GM23338 (cell line): ENCODE measurements around the gene PSIP1.

Source experiments
- CREB1 ChIP-seq: fragments of 250-450 bp; sonication (Bioruptor Pico); IDR thresholded peaks from 2 replicates; pipeline ENCODE4 v1.5.0; 2020; ENCODE audit warnings: low read depth, mild to moderate bottlenecking, moderate library complexity
- CTCF ChIP-seq, 2 experiments: fragments of 200-600 bp in 1 of 2; sonication (generic) in 1 of 2; conservative IDR thresholded peaks; 2 replicates each; pipeline versions ENCODE4 v1.5.1 to v1.6.1; 2016 to 2017; ENCODE audit warnings: antibody characterized with exemption in 2 of 2, low read depth in 2 of 2, mild to moderate bottlenecking in 2 of 2, moderate library complexity in 1 of 2
- EZH2 ChIP-seq: fragments of 200-600 bp; sonication (generic); IDR thresholded peaks from one replicate; pipeline ENCODE4 v1.8.0; 2017; ENCODE audit warnings: antibody characterized with exemption, mild to moderate bottlenecking, low read depth; ENCODE audit not compliant: unreplicated experiment
- EZH2phosphoT487 ChIP-seq: fragments of 200-600 bp; sonication (generic); IDR thresholded peaks from one replicate; pipeline ENCODE4 v1.8.1; 2018; ENCODE audit warnings: antibody characterized with exemption; ENCODE audit not compliant: unreplicated experiment
- JUNB ChIP-seq: IDR thresholded peaks from one replicate; pipeline ENCODE4 v1.6.1; 2016; ENCODE audit warnings: antibody characterized with exemption; ENCODE audit not compliant: unreplicated experiment
- NANOG ChIP-seq: IDR thresholded peaks from 2 replicates; pipeline ENCODE4 v1.6.1; 2016; ENCODE audit warnings: antibody characterized with exemption, borderline replicate concordance
- POLR2AphosphoS5 ChIP-seq: IDR thresholded peaks from 2 replicates; pipeline ENCODE4 v1.6.1; 2016; ENCODE audit warnings: antibody characterized with exemption, low read depth
- REST ChIP-seq: IDR thresholded peaks from one replicate; pipeline ENCODE4 v1.6.1; 2018; ENCODE audit warnings: antibody characterized with exemption; ENCODE audit not compliant: unreplicated experiment
- STAT1 ChIP-seq: IDR thresholded peaks from one replicate; pipeline ENCODE4 v1.6.1; 2016; ENCODE audit warnings: antibody characterized with exemption; ENCODE audit not compliant: unreplicated experiment
- ZNF462 ChIP-seq: fragments of 250-450 bp; sonication (Bioruptor Pico); IDR thresholded peaks from 2 replicates; pipeline ENCODE4 v1.5.0; 2020; ENCODE audit warnings: mild to moderate bottlenecking, moderate library complexity
- TF ChIP-seq, protein P1 (sequence below): IDR thresholded peaks from 2 replicates; pipeline ENCODE4 v1.6.1; 2016; ENCODE audit warnings: antibody characterized with exemption

- TF ChIP-seq CTCF (conservative IDR thresholded peaks at IDR 0.05; ENCODE audit: low read depth in 2 of 2) (no peak), EZH2 (no peak), CREB1 (CRISPR knock-in tag) (no peak), EZH2phosphoT487 (no peak), REST (no peak), POLR2AphosphoS5 (no peak), NANOG (no peak), STAT1 (no peak), ZNF462 (no peak), JUNB (no peak)
- TF ChIP-seq, protein P1, sequence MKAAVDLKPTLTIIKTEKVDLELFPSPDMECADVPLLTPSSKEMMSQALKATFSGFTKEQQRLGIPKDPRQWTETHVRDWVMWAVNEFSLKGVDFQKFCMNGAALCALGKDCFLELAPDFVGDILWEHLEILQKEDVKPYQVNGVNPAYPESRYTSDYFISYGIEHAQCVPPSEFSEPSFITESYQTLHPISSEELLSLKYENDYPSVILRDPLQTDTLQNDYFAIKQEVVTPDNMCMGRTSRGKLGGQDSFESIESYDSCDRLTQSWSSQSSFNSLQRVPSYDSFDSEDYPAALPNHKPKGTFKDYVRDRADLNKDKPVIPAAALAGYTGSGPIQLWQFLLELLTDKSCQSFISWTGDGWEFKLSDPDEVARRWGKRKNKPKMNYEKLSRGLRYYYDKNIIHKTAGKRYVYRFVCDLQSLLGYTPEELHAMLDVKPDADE: no peak
Observed at GRCh38 chr9:15430920-15431844, 79.6 kb downstream of the PSIP1 start.
